ENCODE data around the gene BCAP29.

DNA sequence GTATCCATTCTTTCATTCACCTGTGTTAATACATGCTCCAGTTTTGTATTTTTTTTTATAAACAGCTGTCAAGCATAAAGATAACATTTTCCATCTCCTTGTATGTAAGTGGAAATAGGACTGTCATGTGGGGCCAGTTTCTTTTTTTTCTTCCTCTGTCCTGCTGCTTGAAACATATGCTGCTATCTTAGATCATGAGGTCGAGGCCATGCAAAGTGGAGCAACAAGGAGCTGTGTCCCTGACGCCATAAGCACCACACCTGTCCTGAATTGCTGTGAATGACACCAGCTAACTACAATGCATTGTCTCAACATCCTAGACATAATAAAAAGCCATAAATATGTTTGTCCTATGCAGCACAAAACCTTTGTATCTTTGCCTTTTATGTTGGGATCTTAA is 42.8 kb downstream of the BCAP29 start:
- TF ChIP-seq, protein P1, sequence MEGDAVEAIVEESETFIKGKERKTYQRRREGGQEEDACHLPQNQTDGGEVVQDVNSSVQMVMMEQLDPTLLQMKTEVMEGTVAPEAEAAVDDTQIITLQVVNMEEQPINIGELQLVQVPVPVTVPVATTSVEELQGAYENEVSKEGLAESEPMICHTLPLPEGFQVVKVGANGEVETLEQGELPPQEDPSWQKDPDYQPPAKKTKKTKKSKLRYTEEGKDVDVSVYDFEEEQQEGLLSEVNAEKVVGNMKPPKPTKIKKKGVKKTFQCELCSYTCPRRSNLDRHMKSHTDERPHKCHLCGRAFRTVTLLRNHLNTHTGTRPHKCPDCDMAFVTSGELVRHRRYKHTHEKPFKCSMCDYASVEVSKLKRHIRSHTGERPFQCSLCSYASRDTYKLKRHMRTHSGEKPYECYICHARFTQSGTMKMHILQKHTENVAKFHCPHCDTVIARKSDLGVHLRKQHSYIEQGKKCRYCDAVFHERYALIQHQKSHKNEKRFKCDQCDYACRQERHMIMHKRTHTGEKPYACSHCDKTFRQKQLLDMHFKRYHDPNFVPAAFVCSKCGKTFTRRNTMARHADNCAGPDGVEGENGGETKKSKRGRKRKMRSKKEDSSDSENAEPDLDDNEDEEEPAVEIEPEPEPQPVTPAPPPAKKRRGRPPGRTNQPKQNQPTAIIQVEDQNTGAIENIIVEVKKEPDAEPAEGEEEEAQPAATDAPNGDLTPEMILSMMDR (conservative IDR thresholded peaks at IDR 0.05; ENCODE audit: low read depth, low read length): no peak
- no peak for TF ChIP-seq FOS (IDR thresholded peaks at IDR 0.05; ENCODE audit: low read depth, low read length)
- no peak for TF ChIP-seq RAD21 (IDR thresholded peaks at IDR 0.05; ENCODE audit: low read length)
- no peak for TF ChIP-seq MXI1 (IDR thresholded peaks at IDR 0.05; ENCODE audit: borderline replicate concordance, low read depth, low read length)
- TF ChIP-seq CEBPB (IDR thresholded peaks at IDR 0.05; ENCODE audit: low read depth, low read length): no peak
- TF ChIP-seq POLR2A (IDR thresholded peaks at IDR 0.05; ENCODE audit: low read depth, low read length): no peak
- no peak for TF ChIP-seq CHD1 (IDR thresholded peaks at IDR 0.05; ENCODE audit: low read depth, low read length)
